ENCODE measurements around the gene VWA5B1.

The VWA5B1 gene

GRCh38 chr1:20386323-20387081, 95.8 kb downstream of the VWA5B1 start:
- no peak for DNase-seq (ENCODE audit: low read depth)

- DNase-seq (ENCODE audit: low read depth): no peak
Observed at GRCh38 chr1:20389571-20389970, 98.9 kb downstream of the VWA5B1 start.

- DNase-seq (ENCODE audit: low read depth): no peak
Observed at GRCh38 chr1:20390589-20391331, 100.1 kb downstream of the VWA5B1 start.

GRCh38 chr1:20395255-20395654, 104.6 kb downstream of the VWA5B1 start:
- no peak for DNase-seq (ENCODE audit: low read depth)

GRCh38 chr1:20398744-20399143, 108.1 kb downstream of the VWA5B1 start:
- no peak for DNase-seq (ENCODE audit: low read depth)

GRCh38 chr1:20399196-20399595, 108.5 kb downstream of the VWA5B1 start:
- no peak for DNase-seq (ENCODE audit: low read depth)

- no peak for DNase-seq (ENCODE audit: low read depth)
Observed at GRCh38 chr1:20399606-20400180, 109.0 kb downstream of the VWA5B1 start.

GRCh38 chr1:20400341-20401177, 109.9 kb downstream of the VWA5B1 start:
- DNase-seq (ENCODE audit: low read depth): no peak

- no peak for DNase-seq (ENCODE audit: low read depth)
Observed at GRCh38 chr1:20401405-20402010, 110.8 kb downstream of the VWA5B1 start.

GRCh38 chr1:20402585-20403422, 112.1 kb downstream of the VWA5B1 start:
- DNase-seq (ENCODE audit: low read depth): no peak

GRCh38 chr1:20403423-20404145, 112.9 kb downstream of the VWA5B1 start:
- no peak for DNase-seq (ENCODE audit: low read depth)

GRCh38 chr1:20404466-20404865, 113.8 kb downstream of the VWA5B1 start:
- no peak for DNase-seq (ENCODE audit: low read depth)

All from activated gamma-delta T cell treated with anti-CD3 and anti-CD28 coated beads, Interleukin-2, amount 50 U/mL, for 16 hours (primary cell).